Activated CD4-positive, alpha-beta T cell treated with anti-CD3 and anti-CD28 coated beads for 48 hours (primary cell): ENCODE measurements around the gene RAB6D.
"Not testable (repeated sequence)": the region's sequence is repeated elsewhere in the genome, so short reads cannot be mapped to it uniquely, and the experiment has no call there.

Source experiments
- DNase-seq: peaks from one replicate; pipeline ENCODE4 v3.0.0-alpha.2; 2020

The RAB6D gene

GRCh38 chr2:131363703-131364186, at the start of gene RAB6D:
Gene RAB6D (minus strand): TSS chr2:131364168. CDS start chr2:131363720, 448 bp downstream.
- DNase-seq, result not testable (repeated sequence)

GRCh38 chr2:131413148-131413747, 49.3 kb upstream of the RAB6D start:
- peak; percentile 13 for DNase-seq

GRCh38 chr2:131410173-131410572, 46.2 kb upstream of the RAB6D start:
- no peak for DNase-seq

GRCh38 chr2:131408778-131409177, 44.8 kb upstream of the RAB6D start:
- DNase-seq, result no peak

GRCh38 chr2:131408207-131408606, 44.2 kb upstream of the RAB6D start:
- no peak for DNase-seq

- DNase-seq, result no peak
These were observed 40.8 kb upstream of the RAB6D start for GRCh38 chr2:131404753-131405152.

- no peak for DNase-seq
These were observed 38.5 kb upstream of the RAB6D start for GRCh38 chr2:131402320-131403039.

GRCh38 chr2:131400849-131401248, 36.9 kb upstream of the RAB6D start:
- no peak for DNase-seq

- DNase-seq, result not testable (repeated sequence)
These were observed 36.5 kb upstream of the RAB6D start for GRCh38 chr2:131400441-131400840.

- DNase-seq, result not testable (repeated sequence)
These were observed 32.2 kb upstream of the RAB6D start for GRCh38 chr2:131396209-131396608.

GRCh38 chr2:131395024-131395645, 31.2 kb upstream of the RAB6D start:
- not testable (repeated sequence) for DNase-seq

GRCh38 chr2:131394147-131394931, 30.4 kb upstream of the RAB6D start:
- peak; percentile 46 for DNase-seq

- not testable (repeated sequence) for DNase-seq
These were observed 28.0 kb upstream of the RAB6D start for GRCh38 chr2:131391953-131392352.

GRCh38 chr2:131391471-131391870, 27.5 kb upstream of the RAB6D start:
- DNase-seq, result not testable (repeated sequence)

- DNase-seq, result not testable (repeated sequence)
These were observed 26.6 kb upstream of the RAB6D start for GRCh38 chr2:131390495-131391130.

- DNase-seq, result no peak
These were observed 25.7 kb upstream of the RAB6D start for GRCh38 chr2:131389657-131390056.

GRCh38 chr2:131388834-131389233, 24.9 kb upstream of the RAB6D start:
- not testable (repeated sequence) for DNase-seq

GRCh38 chr2:131373111-131373510, 9.1 kb upstream of the RAB6D start:
- DNase-seq, result not testable (repeated sequence)

- DNase-seq, result no peak
These were observed 6.0 kb upstream of the RAB6D start for GRCh38 chr2:131369954-131370353.

GRCh38 chr2:131368493-131369066, 4.6 kb upstream of the RAB6D start:
- DNase-seq, result not testable (repeated sequence)

- no peak for DNase-seq
These were observed 3.4 kb upstream of the RAB6D start for GRCh38 chr2:131367352-131367751.

- no peak for DNase-seq
These were observed 2.7 kb upstream of the RAB6D start for GRCh38 chr2:131366643-131367042.
